ENCODE results near the gene PHPT1.

PHPT1 gene

GRCh38 chr9:136898483-136899100 is 49.4 kb downstream of the PHPT1 start:
- no peak for TF ChIP-seq CTCF (IDR thresholded peaks at IDR 0.05; ENCODE audit: low read depth, low read length)
- no peaks in the 10 kb centered on the region for H3K27me3 ChIP-seq
- peaks cover 13% of the 10 kb centered on the region for H3K4me1 ChIP-seq
- H3K4me3 ChIP-seq (ENCODE audit: low read depth, low read length), result no peak overlapping the region
- peaks cover 54% of the 10 kb centered on the region for H3K36me3 ChIP-seq
- no peak for DNase-seq
- H3K9me3 ChIP-seq, result no peaks in the 10 kb centered on the region

- Histone ChIP-seq H3K4me1 (peaks cover 13% of the 10 kb centered on the region), H3K4me3 (ENCODE audit: low read depth, low read length) (no peak overlapping the region), H3K9me3 (no peaks in the 10 kb centered on the region), H3K27me3 (no peaks in the 10 kb centered on the region), H3K36me3 (peaks cover 58% of the 10 kb centered on the region)
- no peak for TF ChIP-seq CTCF (IDR thresholded peaks at IDR 0.05; ENCODE audit: low read depth, low read length)
- no peak for DNase-seq
Measured at GRCh38 chr9:136899196-136899595, 50.0 kb downstream of the PHPT1 start.

- DNase-seq, result no peak
- Histone ChIP-seq H3K4me3 (ENCODE audit: low read depth, low read length) (no peak overlapping the region), H3K36me3 (peaks cover 65% of the 10 kb centered on the region), H3K27me3 (no peaks in the 10 kb centered on the region), H3K4me1 (peaks cover 13% of the 10 kb centered on the region), H3K9me3 (no peaks in the 10 kb centered on the region)
- no peak for TF ChIP-seq CTCF (IDR thresholded peaks at IDR 0.05; ENCODE audit: low read depth, low read length)
Measured at GRCh38 chr9:136900556-136900955, 51.3 kb downstream of the PHPT1 start.
